NT2/D1 (cell line): ENCODE results near the gene AK6.

Experiments used
- SUZ12 ChIP-seq: IDR thresholded peaks from 2 replicates; pipeline ENCODE4 v1.6.1; 2011; ENCODE audit not compliant: insufficient read length, insufficient read depth; ENCODE audit errors: extremely low read depth
- ZNF274 ChIP-seq: IDR thresholded peaks from 2 replicates; pipeline ENCODE4 v1.6.1; 2011; ENCODE audit warnings: mild to moderate bottlenecking, low read depth, low read length

- no peak for TF ChIP-seq ZNF274
- TF ChIP-seq SUZ12 = no peak
Measured at GRCh38 chr5:69312459-69313160, 56.7 kb downstream of the AK6 start.
